Measurements from ENCODE around the gene VPS37B. TPM values are rescaled to one million over a fixed set of nuclear protein-coding genes. Genes with fewer than 3 reads are reported as not detected.

Gene VPS37B
- total and polyA plus RNA-seq, 12 donors, result 16.4 to 33.2 (median 19.8) TPM

DNA sequence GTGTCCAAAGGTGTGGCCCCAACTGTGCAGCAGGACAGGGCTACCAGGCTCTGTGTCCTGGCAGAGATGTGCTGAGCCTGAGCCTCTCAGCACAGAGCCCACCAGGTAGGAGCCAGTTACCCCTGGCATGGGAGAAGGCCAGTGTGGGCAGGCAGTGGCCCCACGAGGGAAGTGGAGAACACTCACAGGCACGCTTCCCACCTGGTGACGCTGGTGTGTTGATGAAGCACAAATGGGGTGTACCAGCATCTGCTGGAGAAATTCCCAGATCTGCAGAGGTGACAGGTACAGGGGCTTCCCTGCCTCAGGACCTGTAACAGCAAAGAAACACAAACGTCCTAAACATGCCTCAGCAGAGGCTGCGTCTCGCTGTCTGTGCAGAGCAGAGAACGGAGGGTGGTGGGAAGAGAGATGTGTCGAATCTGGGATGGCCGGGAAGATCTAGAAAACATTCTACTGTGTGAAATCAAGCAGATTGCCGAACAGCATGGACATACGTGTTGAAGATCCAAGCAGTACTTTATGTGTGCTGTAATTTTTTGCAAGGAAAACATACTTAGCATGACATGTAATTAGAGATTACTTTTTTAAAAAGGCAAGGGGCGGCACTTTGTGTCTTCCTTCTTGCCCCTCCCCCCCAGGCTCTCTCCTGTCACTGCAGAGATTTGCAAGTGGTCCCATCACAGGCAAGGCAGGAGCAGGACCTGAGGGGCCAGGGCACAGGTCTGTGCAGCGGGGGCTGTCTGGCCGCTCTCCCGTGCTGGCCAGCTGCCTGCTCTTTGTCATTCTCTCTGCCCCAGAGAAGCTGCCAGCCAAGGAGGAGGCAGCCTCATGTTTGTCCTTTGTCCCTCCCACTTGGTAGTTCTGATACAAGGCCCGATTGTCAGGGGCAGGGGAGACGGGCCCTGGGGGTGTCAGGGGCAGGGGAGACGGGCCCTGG, 43.3 kb downstream of the VPS37B start:
- peaks cover 4 to 42% (median 24%) of the 10 kb centered on the region in 9 donors for H3K4me1 ChIP-seq
- intact Hi-C loops (cut with DNase I), result loop anchor here in 1 of 10 donors (10.0 kb wide), 1 partner anchor 58 kb away; no protein-coding TSS in a partner anchor
- H3K27me3 ChIP-seq, result no peaks in the 10 kb centered on the region
- DNase-seq (no peak), ATAC-seq (peak in 3 of 8 donors; percentile 5 to 41 (median 24))
- peaks cover 0 to 47% (median 0%) of the 10 kb centered on the region in 9 donors for H3K36me3 ChIP-seq
- H3K27ac ChIP-seq, result peak overlapping the region in 6 of 10 donors; percentile 12 to 71 (median 40)
- no peaks in the 10 kb centered on the region for H3K9me3 ChIP-seq
- H3K4me3 ChIP-seq, result no peak overlapping the region
- 51 to 61% methylated on average over 18 of the region's 18 CpGs for WGBS, 2 donors
- TF ChIP-seq, protein P1, sequence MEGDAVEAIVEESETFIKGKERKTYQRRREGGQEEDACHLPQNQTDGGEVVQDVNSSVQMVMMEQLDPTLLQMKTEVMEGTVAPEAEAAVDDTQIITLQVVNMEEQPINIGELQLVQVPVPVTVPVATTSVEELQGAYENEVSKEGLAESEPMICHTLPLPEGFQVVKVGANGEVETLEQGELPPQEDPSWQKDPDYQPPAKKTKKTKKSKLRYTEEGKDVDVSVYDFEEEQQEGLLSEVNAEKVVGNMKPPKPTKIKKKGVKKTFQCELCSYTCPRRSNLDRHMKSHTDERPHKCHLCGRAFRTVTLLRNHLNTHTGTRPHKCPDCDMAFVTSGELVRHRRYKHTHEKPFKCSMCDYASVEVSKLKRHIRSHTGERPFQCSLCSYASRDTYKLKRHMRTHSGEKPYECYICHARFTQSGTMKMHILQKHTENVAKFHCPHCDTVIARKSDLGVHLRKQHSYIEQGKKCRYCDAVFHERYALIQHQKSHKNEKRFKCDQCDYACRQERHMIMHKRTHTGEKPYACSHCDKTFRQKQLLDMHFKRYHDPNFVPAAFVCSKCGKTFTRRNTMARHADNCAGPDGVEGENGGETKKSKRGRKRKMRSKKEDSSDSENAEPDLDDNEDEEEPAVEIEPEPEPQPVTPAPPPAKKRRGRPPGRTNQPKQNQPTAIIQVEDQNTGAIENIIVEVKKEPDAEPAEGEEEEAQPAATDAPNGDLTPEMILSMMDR (IDR thresholded peaks at IDR 0.05), result no peak

DNA sequence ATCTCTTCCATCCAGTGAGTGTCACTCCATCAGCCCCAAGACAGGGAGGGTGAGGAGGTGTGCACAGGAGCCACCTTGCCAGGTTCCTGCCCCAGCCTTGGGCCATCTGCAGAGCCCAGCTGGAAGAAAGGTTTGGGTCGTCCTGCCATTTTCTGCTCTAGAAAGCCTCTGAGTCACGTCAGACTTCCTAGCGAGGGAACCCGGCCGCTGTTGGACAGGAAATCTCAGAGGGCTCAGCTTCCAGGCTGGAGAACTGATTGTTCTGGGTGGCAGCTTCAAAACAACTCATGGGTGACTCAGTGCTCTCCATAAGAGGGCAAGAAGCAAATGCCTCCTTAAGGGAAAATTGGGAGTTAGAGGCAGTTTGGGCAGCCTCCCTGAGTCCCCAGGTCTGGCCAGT, 44.1 kb downstream of the VPS37B start:
- ATAC-seq, result peak in 6 of 8 donors; percentile 20 to 54 (median 32)
- Histone ChIP-seq H3K9me3 (no peaks in the 10 kb centered on the region), H3K36me3 (peaks cover 0 to 40% (median 0%) of the 10 kb centered on the region in 9 donors), H3K4me3 (no peak overlapping the region), H3K27me3 (no peaks in the 10 kb centered on the region), H3K27ac (peak overlapping the region in 6 of 10 donors; percentile 41 to 71 (median 46)), H3K4me1 (peaks cover 4 to 42% (median 24%) of the 10 kb centered on the region in 9 donors)
- TF ChIP-seq, protein P1 (IDR thresholded peaks at IDR 0.05), result no peak
- DNase-seq, result no peak
- intact Hi-C loops (cut with DNase I), result loop anchor here in 1 of 10 donors (10.0 kb wide), 1 partner anchor 57 kb away; no protein-coding TSS in a partner anchor
- 56 to 59% methylated on average over 5 of the region's 5 CpGs for WGBS, 2 donors

DNA sequence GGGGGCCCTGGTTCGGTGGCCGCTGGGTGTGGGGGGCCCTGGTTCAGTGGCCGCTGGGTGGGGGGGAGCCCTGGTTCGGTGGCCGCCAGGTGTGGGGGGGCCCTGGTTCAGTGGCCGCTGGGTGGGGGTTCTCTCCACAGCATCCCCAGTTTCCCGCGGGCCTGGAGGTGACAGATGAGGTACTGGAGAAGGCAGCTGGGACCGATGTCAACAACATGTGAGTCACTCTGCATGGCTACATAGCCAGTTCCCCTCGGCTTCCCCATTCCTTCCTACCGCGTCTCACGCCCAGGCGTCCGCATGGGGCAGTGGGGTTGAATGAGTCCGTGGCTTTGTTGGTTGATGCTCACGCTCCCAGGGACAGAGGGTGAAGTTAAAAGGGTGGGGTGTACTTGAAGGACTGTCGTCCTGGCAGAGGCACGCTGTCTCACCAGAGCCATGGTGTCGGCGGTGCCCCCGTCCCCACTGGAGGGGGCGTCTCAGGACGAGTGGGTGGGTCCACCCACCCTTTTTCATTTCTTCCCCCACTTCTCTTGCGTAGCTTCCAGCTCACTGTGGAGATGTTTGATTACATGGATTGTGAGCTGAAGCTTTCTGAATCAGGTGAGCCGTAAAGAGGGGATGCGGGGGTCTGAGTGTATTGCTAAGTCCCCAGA, 45.1 kb downstream of the VPS37B start:
- Histone ChIP-seq H3K36me3 (peaks cover 0 to 31% (median 0%) of the 10 kb centered on the region in 9 donors), H3K4me1 (peaks cover 4 to 42% (median 24%) of the 10 kb centered on the region in 9 donors), H3K27me3 (no peaks in the 10 kb centered on the region), H3K27ac (no peak overlapping the region), H3K4me3 (no peak overlapping the region), H3K9me3 (no peaks in the 10 kb centered on the region)
- TF ChIP-seq, protein P1 (IDR thresholded peaks at IDR 0.05), result no peak
- ATAC-seq, result peak in 1 of 8 donors; percentile 25
- 85 to 89% methylated on average over 22 to 27 of the region's 27 CpGs for WGBS, 2 donors
- no peak for DNase-seq
- intact Hi-C loops (cut with DNase I), result loop anchor here in 1 of 10 donors (10.0 kb wide), 1 partner anchor 56 kb away; no protein-coding TSS in a partner anchor

- no peaks in the 10 kb centered on the region for H3K27me3 ChIP-seq
- 90 to 98% methylated on average over 14 of the region's 14 CpGs for WGBS, 2 donors
- H3K36me3 ChIP-seq, result peaks cover 0 to 24% (median 0%) of the 10 kb centered on the region in 9 donors
- no peak overlapping the region for H3K27ac ChIP-seq
- DNase-seq (no peak), ATAC-seq (no peak)
- TF ChIP-seq, protein P1 (IDR thresholded peaks at IDR 0.05), result no peak
- peaks cover 4 to 44% (median 29%) of the 10 kb centered on the region in 9 donors for H3K4me1 ChIP-seq
- no peak overlapping the region for H3K4me3 ChIP-seq
- no peaks in the 10 kb centered on the region for H3K9me3 ChIP-seq
- intact Hi-C loops (cut with DNase I), result loop anchor here in 1 of 10 donors (10.0 kb wide), 1 partner anchor 55 kb away; no protein-coding TSS in a partner anchor
Observed at GRCh38 chr12:122850048-122850445, 45.9 kb downstream of the VPS37B start.

Measured in heart right ventricle (tissue), 16 donors.